Stimulated activated effector memory CD8-positive, alpha-beta T cell treated with anti-CD3 and anti-CD28 coated beads, Interleukin-12 subunit alpha, Interleukin-12 subunit beta, amount 100 ng/mL, for 72 hours (primary cell): Measurements from ENCODE around the gene PCDHGB4.
"Not testable (repeated sequence)": the region's sequence is repeated elsewhere in the genome, so short reads cannot be mapped to it uniquely, and the experiment has no call there.

Experiments used
- ATAC-seq: fragments of 150-1000 bp; cut with Tn5 transposase; 2 replicates; pipeline ENCODE4 v1.10.0; 2021
- DNase-seq, 2 donors: peaks; one replicate each; pipeline ENCODE4 v3.0.0; 2021 to 2022; ENCODE audit warnings: low spot score in 2 of 2
- H3K27ac Mint-ChIP-seq: one replicate; pipeline ENCODE4 v1.8.0; 2022; ENCODE audit warnings: mild to moderate bottlenecking, mixed read lengths
- H3K36me3 Mint-ChIP-seq: one replicate; pipeline ENCODE4 v1.8.0; 2022; ENCODE audit warnings: mild to moderate bottlenecking, mixed read lengths
- H3K4me1 Mint-ChIP-seq: one replicate; pipeline ENCODE4 v1.8.0; 2022; ENCODE audit warnings: mixed read lengths
- H3K4me3 Mint-ChIP-seq: one replicate; pipeline ENCODE4 v1.8.0; 2022; ENCODE audit warnings: mild to moderate bottlenecking, mixed read lengths
- H3K9me3 Mint-ChIP-seq: one replicate; pipeline ENCODE4 v1.8.0; 2022; ENCODE audit warnings: mixed read lengths

The PCDHGB4 gene

DNA sequence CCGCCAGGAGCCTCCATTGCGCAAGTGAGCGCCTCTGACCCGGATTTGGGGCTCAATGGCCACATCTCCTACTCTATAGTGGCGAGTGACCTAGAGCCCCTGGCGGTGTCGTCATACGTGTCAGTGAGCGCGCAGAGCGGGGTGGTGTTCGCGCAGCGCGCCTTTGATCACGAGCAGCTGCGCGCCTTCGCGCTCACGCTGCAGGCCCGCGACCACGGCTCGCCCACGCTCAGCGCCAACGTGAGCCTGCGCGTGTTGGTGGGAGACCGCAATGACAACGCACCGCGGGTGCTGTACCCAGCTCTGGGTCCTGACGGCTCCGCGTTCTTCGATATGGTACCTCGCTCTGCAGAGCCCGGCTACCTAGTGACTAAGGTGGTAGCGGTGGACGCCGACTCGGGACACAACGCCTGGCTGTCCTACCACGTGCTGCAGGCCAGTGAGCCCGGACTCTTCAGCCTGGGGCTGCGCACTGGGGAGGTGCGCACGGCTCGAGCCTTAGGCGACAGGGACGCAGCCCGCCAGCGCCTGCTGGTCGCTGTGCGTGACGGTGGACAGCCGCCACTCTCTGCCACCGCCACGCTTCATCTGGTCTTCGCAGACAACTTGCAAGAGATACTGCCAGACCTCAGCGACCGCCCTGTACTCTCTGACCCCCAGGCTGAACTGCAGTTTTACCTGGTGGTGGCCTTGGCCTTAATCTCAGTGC, 22.3 kb downstream of the PCDHGB4 start:
- Mint-ChIP-seq H3K9me3 (peaks cover 16% of the 10 kb centered on the region), H3K36me3 (no peaks in the 10 kb centered on the region), H3K27ac (no peak overlapping the region), H3K4me3 (no peak overlapping the region), H3K4me1 (peaks cover 20% of the 10 kb centered on the region)
- ATAC-seq (no peak), DNase-seq (no peak)

DNA sequence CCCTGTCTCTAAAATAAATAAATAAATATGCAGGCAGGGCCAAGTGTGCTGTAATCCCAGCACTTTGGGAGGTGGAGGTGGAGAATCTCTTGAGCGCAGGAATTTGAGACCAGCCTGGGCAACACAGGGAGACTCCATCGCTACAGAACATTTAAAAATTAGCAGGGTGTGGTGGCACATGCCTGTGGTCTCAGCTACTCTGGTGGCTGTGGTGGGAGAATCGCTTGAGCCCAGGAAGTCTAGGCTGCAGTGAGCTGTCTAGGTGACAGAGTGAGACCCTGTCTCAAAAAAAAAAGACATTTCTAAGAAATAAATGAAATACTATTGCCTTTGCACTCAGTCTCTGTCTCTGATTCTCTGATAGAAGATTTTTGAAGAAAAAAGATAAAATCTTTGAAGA, 24.1 kb downstream of the PCDHGB4 start:
- Mint-ChIP-seq H3K4me3 (no peak overlapping the region), H3K36me3 (no peaks in the 10 kb centered on the region), H3K4me1 (peaks cover 20% of the 10 kb centered on the region), H3K27ac (no peak overlapping the region), H3K9me3 (peaks cover 13% of the 10 kb centered on the region)
- no peak for ATAC-seq
- no peak for DNase-seq

DNA sequence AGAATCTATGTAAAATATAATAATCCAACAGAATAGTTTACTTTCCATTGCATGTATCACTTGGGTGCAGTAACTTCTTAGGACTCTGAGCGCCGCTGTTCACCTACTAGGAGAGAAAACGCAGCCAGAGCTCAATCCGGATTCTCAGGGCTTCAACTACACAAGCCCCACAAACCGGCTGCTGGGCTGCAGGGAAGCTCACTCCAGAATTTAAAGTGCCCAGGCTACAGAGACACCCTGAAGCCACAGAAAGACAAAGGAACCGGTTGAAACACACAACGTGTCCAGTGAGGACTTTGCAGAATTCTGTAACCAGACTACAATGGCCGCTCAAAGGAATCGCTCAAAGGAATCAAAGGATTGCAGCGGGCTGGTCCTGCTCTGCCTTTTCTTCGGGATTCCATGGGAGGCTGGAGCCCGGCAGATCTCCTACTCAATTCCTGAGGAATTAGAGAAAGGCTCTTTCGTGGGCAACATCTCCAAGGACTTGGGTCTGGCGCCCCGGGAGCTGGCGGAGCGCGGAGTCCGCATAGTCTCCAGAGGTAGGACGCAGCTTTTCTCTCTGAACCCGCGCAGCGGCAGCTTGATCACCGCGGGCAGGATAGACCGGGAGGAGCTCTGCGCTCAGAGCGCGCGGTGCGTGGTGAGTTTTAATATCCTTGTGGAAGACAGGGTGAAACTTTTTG, 25.5 kb downstream of the PCDHGB4 start, which contains the start of gene PCDHGA10:
Gene PCDHGA10, plus strand, starts transcription at position 134 of the 686 bp plus-strand sequence. Its CDS starts 189 bp downstream, at position 323.
- ATAC-seq (peak; percentile 83), DNase-seq (peak in 1 of 2 donors; percentile 67)
- H3K4me1 Mint-ChIP-seq, result peaks cover 24% of the 10 kb centered on the region
- H3K4me3 Mint-ChIP-seq, result peak within 1 kb of the TSS; percentile 79
- H3K9me3 Mint-ChIP-seq, result peaks cover 10% of the 10 kb centered on the region
- H3K36me3 Mint-ChIP-seq, result no peaks in the 10 kb centered on the region
- H3K27ac Mint-ChIP-seq, result no peak within 1 kb of the TSS

- Mint-ChIP-seq H3K9me3 (peaks cover 11% of the 10 kb centered on the region), H3K36me3 (peaks cover 4% of the 10 kb centered on the region), H3K4me1 (peaks cover 26% of the 10 kb centered on the region), H3K4me3 (peak overlapping the region; percentile 79), H3K27ac (no peak overlapping the region)
- DNase-seq, result no peak
- no peak for ATAC-seq
Measured at GRCh38 chr5:141413540-141414069, 26.1 kb downstream of the PCDHGB4 start.

- peak overlapping the region; percentile 7 for H3K4me3 Mint-ChIP-seq
- not testable (repeated sequence) for H3K27ac Mint-ChIP-seq, H3K36me3 Mint-ChIP-seq, ATAC-seq, DNase-seq
- H3K9me3 Mint-ChIP-seq, result peaks cover 10% of the 10 kb centered on the region
- peaks cover 26% of the 10 kb centered on the region for H3K4me1 Mint-ChIP-seq
Measured at GRCh38 chr5:141414548-141415274, 27.2 kb downstream of the PCDHGB4 start.

DNA sequence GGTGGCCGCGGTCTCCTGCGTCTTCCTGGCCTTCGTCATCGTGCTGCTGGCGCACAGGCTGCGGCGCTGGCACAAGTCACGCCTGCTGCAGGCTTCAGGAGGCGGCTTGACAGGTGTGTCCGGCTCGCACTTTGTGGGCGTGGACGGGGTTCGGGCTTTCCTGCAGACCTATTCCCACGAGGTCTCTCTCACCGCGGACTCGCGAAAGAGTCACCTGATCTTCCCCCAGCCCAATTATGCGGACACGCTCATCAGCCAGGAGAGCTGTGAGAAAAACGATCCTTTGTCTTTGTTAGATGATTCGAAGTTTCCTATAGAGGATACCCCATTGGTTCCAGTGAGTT, 27.7 kb downstream of the PCDHGB4 start:
- not testable (repeated sequence) for H3K9me3 Mint-ChIP-seq, H3K27ac Mint-ChIP-seq, ATAC-seq, DNase-seq, H3K36me3 Mint-ChIP-seq, H3K4me3 Mint-ChIP-seq
- peaks cover 26% of the 10 kb centered on the region for H3K4me1 Mint-ChIP-seq

- Mint-ChIP-seq H3K4me1 (peaks cover 34% of the 10 kb centered on the region), H3K4me3 (peak within 1 kb of the TSS; percentile 61)
- not testable (repeated sequence) for H3K27ac Mint-ChIP-seq, H3K9me3 Mint-ChIP-seq, DNase-seq, H3K36me3 Mint-ChIP-seq
- peak; percentile 81 for ATAC-seq
Measured at GRCh38 chr5:141417494-141418172, 30.1 kb downstream of the PCDHGB4 start, which contains the start of gene PCDHGB7. Gene PCDHGB7 (plus strand): TSS chr5:141417677. CDS start chr5:141417860, 183 bp downstream.

DNA sequence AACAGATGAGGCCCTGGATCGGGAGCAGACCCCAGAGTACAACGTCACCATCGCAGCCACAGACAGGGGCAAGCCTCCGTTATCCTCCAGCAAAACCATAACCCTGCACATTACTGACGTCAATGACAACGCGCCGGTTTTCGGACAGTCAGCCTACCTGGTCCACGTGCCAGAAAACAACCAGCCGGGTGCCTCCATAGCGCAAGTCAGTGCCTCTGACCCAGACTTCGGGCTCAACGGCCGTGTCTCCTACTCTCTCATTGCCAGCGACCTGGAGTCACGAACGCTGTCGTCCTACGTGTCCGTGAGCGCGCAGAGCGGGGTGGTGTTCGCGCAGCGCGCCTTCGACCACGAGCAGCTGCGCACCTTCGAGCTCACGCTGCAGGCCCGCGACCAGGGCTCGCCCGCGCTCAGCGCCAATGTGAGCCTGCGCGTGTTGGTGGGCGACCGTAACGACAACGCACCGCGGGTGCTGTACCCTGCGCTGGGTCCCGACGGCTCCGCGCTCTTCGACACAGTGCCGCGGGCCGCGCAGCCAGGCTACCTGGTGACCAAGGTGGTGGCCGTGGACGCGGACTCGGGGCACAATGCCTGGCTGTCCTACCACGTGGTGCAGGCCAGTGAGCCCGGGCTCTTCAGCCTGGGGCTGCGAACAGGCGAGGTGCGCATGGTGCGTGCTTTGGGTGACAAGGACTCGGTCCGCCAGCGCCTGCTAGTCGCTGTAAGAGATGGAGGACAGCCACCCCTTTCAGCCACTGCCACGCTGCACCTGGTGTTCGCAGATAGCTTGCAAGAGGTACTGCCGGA, 31.8 kb downstream of the PCDHGB4 start:
- ATAC-seq (no peak), DNase-seq (no peak)
- Mint-ChIP-seq H3K9me3 (peaks cover 6% of the 10 kb centered on the region), H3K4me3 (no peak overlapping the region), H3K27ac (no peak overlapping the region), H3K4me1 (peaks cover 19% of the 10 kb centered on the region), H3K36me3 (peaks cover 9% of the 10 kb centered on the region)

GRCh38 chr5:141420855-141421488, 33.5 kb downstream of the PCDHGB4 start, which contains the start of gene PCDHGA11:
Gene PCDHGA11 (plus strand): TSS chr5:141421051. CDS start chr5:141421228, 177 bp downstream.
- Mint-ChIP-seq H3K4me1 (peaks cover 15% of the 10 kb centered on the region), H3K4me3 (peak within 1 kb of the TSS; percentile 69), H3K9me3 (peaks cover 4% of the 10 kb centered on the region), H3K36me3 (peaks cover 9% of the 10 kb centered on the region), H3K27ac (no peak within 1 kb of the TSS)
- DNase-seq (peak in 1 of 2 donors; percentile 38), ATAC-seq (peak; percentile 60)

DNA sequence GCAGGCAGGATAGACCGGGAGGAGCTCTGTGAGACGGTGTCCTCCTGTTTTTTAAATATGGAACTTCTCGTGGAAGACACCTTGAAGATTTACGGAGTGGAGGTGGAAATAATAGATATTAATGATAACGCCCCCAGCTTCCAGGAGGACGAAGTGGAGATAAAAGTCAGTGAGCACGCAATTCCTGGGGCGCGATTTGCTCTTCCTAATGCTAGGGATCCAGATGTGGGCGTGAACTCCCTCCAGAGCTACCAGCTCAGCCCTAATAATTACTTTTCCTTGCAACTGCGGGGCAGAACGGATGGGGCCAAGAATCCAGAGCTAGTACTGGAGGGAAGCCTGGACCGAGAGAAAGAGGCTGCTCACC, 34.0 kb downstream of the PCDHGB4 start:
- peaks cover 9% of the 10 kb centered on the region for H3K36me3 Mint-ChIP-seq
- H3K4me1 Mint-ChIP-seq, result peaks cover 15% of the 10 kb centered on the region
- no peak for ATAC-seq
- no peak for DNase-seq
- peaks cover 4% of the 10 kb centered on the region for H3K9me3 Mint-ChIP-seq
- H3K4me3 Mint-ChIP-seq, result peak overlapping the region; percentile 69
- no peak overlapping the region for H3K27ac Mint-ChIP-seq

- Mint-ChIP-seq H3K36me3 (peaks cover 9% of the 10 kb centered on the region), H3K4me1 (peaks cover 12% of the 10 kb centered on the region), H3K9me3 (peaks cover 4% of the 10 kb centered on the region), H3K4me3 (no peak overlapping the region), H3K27ac (no peak overlapping the region)
- no peak for DNase-seq
- ATAC-seq, result no peak
Measured at GRCh38 chr5:141422742-141423291, 35.3 kb downstream of the PCDHGB4 start.

DNA sequence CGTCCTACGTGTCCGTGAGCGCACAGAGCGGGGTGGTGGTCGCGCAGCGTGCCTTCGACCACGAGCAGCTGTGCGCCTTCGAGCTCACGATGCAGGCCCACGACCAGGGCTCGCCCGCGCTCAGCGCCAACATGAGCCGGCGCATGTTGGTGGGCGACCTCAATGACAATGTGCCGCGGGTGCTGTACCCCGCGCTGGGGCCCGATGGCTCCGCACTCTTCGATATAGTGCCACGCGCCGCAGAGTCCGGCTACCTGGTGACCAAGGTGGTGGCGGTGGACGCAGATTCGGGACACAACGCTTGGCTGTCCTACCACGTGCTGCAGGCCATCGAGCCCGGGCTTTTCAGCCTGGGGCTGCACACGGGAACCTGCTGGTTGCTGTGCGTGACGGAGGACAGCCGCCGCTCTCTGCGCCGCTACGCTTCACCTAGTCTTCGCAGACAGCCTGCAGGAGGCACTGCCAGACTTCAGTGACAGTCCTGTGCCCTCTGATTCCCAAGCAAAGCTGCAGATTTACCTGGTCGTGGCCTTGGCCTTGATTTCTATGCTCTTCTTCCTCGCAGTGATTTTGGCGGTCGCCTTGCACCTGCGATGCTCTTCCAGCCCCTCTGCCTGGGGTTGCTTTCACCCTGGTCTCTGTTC, 40.4 kb downstream of the PCDHGB4 start:
- H3K9me3 Mint-ChIP-seq, result peaks cover 13% of the 10 kb centered on the region
- peaks cover 11% of the 10 kb centered on the region for H3K36me3 Mint-ChIP-seq
- H3K4me3 Mint-ChIP-seq, result no peak overlapping the region
- ATAC-seq, result no peak
- no peak for DNase-seq
- peaks cover 10% of the 10 kb centered on the region for H3K4me1 Mint-ChIP-seq
- H3K27ac Mint-ChIP-seq, result no peak overlapping the region
